Neural crest cell (in vitro differentiated cells): ENCODE measurements around the gene CCDC178. TPM values are rescaled to one million over a fixed set of nuclear protein-coding genes. Genes with fewer than 3 reads are reported as not detected.
"Not testable (repeated sequence)": the region's sequence is repeated elsewhere in the genome, so short reads cannot be mapped to it uniquely, and the experiment has no call there.

Experiments
- DNase-seq: peaks from one replicate; pipeline ENCODE4 v3.0.0; 2021; ENCODE audit warnings: low read depth, mixed read lengths, low spot score
- H3K27ac Mint-ChIP-seq: one replicate; pipeline ENCODE4 v1.8.0; 2021; ENCODE audit warnings: mild to moderate bottlenecking, mixed read lengths; ENCODE audit not compliant: unreplicated experiment
- H3K27me3 Mint-ChIP-seq: 2 replicates; pipeline ENCODE4 v1.8.0; 2021; ENCODE audit warnings: low read depth, mild to moderate bottlenecking, mixed read lengths
- H3K36me3 Mint-ChIP-seq: 2 replicates; pipeline ENCODE4 v1.8.0; 2021; ENCODE audit warnings: low read depth, mild to moderate bottlenecking, mixed read lengths
- H3K4me1 Mint-ChIP-seq: 2 replicates; pipeline ENCODE4 v1.8.0; 2021; ENCODE audit warnings: mixed read lengths
- H3K4me3 Mint-ChIP-seq: one replicate; pipeline ENCODE4 v1.8.0; 2021; ENCODE audit warnings: mild to moderate bottlenecking, mixed read lengths
- H3K9me3 Mint-ChIP-seq: 2 replicates; pipeline ENCODE4 v1.8.0; 2021; ENCODE audit warnings: mixed read lengths
- total RNA-seq: library from RNA; stranded (reverse); gene quantifications from 2 replicates; pipeline ENCODE4 v1.2.1, GENCODE V29; 2021
- TF ChIP-seq, protein P1 (sequence below): fragments of 200-600 bp; sonication (generic); conservative IDR thresholded peaks from 2 replicates; pipeline ENCODE4 v1.5.0; 2021; ENCODE audit warnings: antibody characterized with exemption, mild to moderate bottlenecking

CCDC178 gene
- total RNA-seq, 1 donor from 2014 or later = 0.42 TPM

DNA sequence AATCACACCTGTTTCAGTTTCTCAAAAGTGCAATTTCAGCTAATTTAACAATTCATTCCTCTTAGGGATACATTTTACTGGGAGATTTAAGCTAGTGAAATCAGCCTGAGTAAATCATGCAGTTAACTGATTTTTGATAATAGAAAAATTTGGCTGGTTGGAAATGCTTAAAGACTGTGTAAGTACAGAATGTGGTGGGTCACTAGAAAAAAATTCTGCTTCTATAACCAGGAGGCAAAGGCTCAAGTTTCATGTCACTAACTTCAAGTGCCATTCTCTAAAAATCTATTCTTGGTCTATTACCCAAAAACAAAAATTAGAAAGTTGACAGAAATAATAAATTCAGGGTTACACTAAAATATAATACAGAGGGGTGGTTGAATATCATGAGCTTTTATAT is 271.3 kb downstream of the CCDC178 start:
- peaks cover 3% of the 10 kb centered on the region for H3K4me1 Mint-ChIP-seq
- H3K9me3 Mint-ChIP-seq = no peaks in the 10 kb centered on the region
- TF ChIP-seq, protein P1, sequence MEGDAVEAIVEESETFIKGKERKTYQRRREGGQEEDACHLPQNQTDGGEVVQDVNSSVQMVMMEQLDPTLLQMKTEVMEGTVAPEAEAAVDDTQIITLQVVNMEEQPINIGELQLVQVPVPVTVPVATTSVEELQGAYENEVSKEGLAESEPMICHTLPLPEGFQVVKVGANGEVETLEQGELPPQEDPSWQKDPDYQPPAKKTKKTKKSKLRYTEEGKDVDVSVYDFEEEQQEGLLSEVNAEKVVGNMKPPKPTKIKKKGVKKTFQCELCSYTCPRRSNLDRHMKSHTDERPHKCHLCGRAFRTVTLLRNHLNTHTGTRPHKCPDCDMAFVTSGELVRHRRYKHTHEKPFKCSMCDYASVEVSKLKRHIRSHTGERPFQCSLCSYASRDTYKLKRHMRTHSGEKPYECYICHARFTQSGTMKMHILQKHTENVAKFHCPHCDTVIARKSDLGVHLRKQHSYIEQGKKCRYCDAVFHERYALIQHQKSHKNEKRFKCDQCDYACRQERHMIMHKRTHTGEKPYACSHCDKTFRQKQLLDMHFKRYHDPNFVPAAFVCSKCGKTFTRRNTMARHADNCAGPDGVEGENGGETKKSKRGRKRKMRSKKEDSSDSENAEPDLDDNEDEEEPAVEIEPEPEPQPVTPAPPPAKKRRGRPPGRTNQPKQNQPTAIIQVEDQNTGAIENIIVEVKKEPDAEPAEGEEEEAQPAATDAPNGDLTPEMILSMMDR = no peak
- H3K4me3 Mint-ChIP-seq = no peak overlapping the region
- no peaks in the 10 kb centered on the region for H3K27me3 Mint-ChIP-seq
- no peaks in the 10 kb centered on the region for H3K36me3 Mint-ChIP-seq
- DNase-seq = no peak
- no peak overlapping the region for H3K27ac Mint-ChIP-seq

DNA sequence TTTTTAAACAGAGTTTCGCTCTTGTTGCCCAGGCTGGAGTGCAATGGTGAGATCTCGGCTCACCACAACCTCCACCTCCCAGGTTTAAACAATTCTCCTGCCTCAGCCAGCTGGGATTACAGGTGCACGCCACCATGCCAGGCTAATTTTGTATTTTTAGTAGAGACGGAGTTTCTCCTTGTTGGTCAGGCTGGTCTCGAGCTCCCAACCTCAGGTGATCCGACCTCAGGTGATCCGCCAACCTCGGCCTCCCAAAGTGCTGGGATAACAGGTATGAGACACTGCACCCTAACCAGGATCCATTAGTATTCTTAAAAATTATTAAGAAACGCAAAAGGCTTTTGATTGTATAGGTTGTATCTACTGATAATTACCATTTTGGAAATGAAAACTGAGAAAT is 276.4 kb downstream of the CCDC178 start:
- H3K36me3 Mint-ChIP-seq, H3K4me3 Mint-ChIP-seq, H3K27ac Mint-ChIP-seq, H3K4me1 Mint-ChIP-seq, H3K9me3 Mint-ChIP-seq, DNase-seq, H3K27me3 Mint-ChIP-seq: not testable (repeated sequence)

DNA sequence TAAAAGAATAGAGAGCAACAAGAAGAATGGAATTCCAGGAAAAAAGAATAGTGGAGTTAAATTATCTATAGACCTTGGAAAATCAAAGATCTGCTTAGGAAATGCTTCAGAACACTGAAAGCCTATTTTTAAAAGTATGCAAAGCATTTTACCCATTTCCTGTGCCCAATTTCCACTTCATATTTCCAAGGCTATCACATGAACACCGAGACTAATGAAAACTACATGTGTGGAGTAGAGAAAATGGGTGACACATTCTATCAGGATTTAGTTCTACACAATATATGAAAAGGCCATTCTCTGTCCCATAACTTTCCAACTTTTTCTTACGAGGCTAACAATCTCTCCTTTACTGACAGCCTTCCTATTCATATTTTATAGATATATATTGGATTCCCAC is 279.4 kb downstream of the CCDC178 start:
- TF ChIP-seq, protein P1 = no peak
- H3K27me3 Mint-ChIP-seq = no peaks in the 10 kb centered on the region
- no peaks in the 10 kb centered on the region for H3K4me1 Mint-ChIP-seq
- no peak overlapping the region for H3K27ac Mint-ChIP-seq
- H3K4me3 Mint-ChIP-seq = no peak overlapping the region
- H3K36me3 Mint-ChIP-seq = no peaks in the 10 kb centered on the region
- DNase-seq = no peak
- peaks cover 5% of the 10 kb centered on the region for H3K9me3 Mint-ChIP-seq

DNA sequence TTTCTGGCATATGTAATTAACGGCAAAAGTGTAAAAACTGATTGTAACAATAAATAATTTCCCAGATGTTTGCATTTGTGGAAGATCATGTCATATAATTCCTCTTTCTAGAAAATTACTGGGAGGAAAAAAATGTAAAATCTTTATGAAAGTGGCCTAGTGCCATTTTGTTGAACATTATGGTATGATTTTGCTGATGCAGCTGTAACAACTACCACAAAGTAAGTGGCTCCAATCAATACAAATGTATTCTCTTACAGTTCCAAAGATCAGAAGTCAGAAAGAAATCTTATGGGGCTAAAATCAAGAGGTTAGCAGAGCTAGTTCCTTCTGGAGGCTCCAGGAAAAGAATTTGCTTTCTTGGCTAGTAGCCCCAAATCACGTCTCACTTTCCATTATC is 281.4 kb downstream of the CCDC178 start:
- no peaks in the 10 kb centered on the region for H3K4me1 Mint-ChIP-seq
- TF ChIP-seq, protein P1 = no peak
- H3K27ac Mint-ChIP-seq = no peak overlapping the region
- H3K4me3 Mint-ChIP-seq = no peak overlapping the region
- H3K27me3 Mint-ChIP-seq = no peaks in the 10 kb centered on the region
- no peak for DNase-seq
- H3K36me3 Mint-ChIP-seq = no peaks in the 10 kb centered on the region
- H3K9me3 Mint-ChIP-seq = peaks cover 5% of the 10 kb centered on the region

DNA sequence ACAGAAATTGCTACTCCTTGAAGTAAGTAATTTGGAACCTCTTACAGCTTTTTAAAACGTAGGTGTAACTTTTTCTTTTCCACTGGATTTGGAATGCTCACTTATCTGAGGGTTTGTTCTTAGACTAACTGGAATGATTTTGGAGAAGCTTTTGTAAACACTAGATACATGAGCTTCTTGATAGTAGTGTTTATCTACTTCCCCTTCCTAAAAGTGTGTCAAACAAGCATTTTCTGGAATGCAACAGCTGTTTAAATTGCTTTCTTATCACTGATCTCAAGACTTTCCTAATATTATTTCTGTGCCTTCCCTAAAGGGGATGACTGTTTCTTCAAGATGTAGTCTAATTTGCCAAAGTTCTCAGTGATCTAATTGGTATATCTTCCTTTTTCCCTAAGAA is 282.6 kb downstream of the CCDC178 start:
- Mint-ChIP-seq H3K4me1 (no peaks in the 10 kb centered on the region), H3K27me3 (no peaks in the 10 kb centered on the region), H3K36me3 (no peaks in the 10 kb centered on the region), H3K27ac (no peak overlapping the region), H3K4me3 (no peak overlapping the region), H3K9me3 (peaks cover 5% of the 10 kb centered on the region)
- TF ChIP-seq, protein P1 = no peak
- DNase-seq = no peak

DNA sequence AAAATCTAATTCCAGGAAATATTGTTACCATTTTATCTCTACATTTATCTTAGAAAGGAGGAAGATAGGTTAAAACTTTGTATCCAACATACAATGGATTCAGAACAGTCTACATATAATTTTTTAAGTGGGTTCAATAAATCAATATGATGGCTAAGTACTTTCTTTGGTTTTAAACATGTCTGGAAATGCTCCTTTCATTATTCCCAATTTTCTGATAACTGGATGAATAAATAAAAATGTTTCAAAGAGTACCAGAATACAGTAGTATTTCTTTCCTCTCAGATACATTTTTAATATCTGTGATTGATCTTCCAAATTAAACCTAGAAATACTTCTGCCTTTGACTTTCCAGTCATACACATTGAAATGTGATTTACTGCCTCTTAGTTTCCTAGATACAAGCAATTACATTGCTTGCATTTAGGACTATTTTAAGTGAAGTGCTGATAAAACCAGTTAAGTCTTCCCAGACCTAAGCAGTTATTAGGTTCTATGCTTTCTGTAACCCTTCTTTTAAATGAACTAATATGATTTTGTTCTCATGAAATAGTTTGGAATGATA is 283.5 kb downstream of the CCDC178 start:
- no peak overlapping the region for H3K27ac Mint-ChIP-seq
- no peaks in the 10 kb centered on the region for H3K27me3 Mint-ChIP-seq
- no peaks in the 10 kb centered on the region for H3K36me3 Mint-ChIP-seq
- no peaks in the 10 kb centered on the region for H3K9me3 Mint-ChIP-seq
- TF ChIP-seq, protein P1 = no peak
- DNase-seq = no peak
- H3K4me1 Mint-ChIP-seq = no peaks in the 10 kb centered on the region
- no peak overlapping the region for H3K4me3 Mint-ChIP-seq
